ENCODE data around the gene ATP2C2. TPM values are rescaled to one million over a fixed set of nuclear protein-coding genes. Genes with fewer than 3 reads are reported as not detected.

Gene ATP2C2
- polyA plus RNA-seq, 1 donor (not counting 4 experiments of a cell fraction or from before 2014, with no cell fraction given): 0.96 TPM

DNA sequence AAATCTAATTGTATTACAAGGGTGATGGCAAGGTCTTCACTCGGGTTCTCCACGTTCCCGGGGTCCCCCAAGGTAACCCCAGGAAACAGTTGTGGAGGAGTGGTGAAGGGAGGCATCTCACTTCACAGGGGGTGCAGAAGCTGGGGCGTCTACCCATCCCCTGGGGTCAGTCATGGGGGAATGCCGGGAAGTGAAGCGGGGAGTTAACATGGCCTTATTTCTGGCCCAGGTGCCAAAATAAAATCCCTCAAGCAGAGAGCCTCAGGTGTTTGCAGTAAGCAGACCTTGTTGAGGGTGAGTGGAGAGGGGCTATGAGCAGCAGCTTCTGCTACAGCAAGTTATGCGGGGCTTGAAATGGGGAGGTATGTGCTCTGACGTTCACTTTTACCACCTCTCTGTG lies 9.0 kb upstream of the ATP2C2 start:
- no peak overlapping the region for H3K4me2 ChIP-seq (ENCODE audit: control insufficient read depth, extremely low read depth, insufficient read depth, low read depth, low read length)
- H3K9me1 ChIP-seq (ENCODE audit: control insufficient read depth, extremely low read depth, insufficient read depth, low read length): no peaks in the 10 kb centered on the region
- no peak for FAIRE-seq
- H3K79me2 ChIP-seq (ENCODE audit: control insufficient read depth, insufficient read depth, low read length): no peaks in the 10 kb centered on the region
- dilution Hi-C loops (cut with MboI; ENCODE audit: extremely low pct_ligation_motif_present, low sequenced_read_pairs): no loop called here
- peaks cover 18% of the 10 kb centered on the region for H3K27me3 ChIP-seq (ENCODE audit: control insufficient read depth, extremely low read depth, insufficient read depth, low read length)
- H3K9me3 ChIP-seq (ENCODE audit: control insufficient read depth, low read depth, low read length): no peaks in the 10 kb centered on the region
- no peak overlapping the region for H2AFZ ChIP-seq (ENCODE audit: control insufficient read depth, low read length)
- no peak overlapping the region for H3K27ac ChIP-seq (ENCODE audit: control insufficient read depth, insufficient read depth, low read length)
- no peak overlapping the region for H3K9ac ChIP-seq (ENCODE audit: control insufficient read depth, extremely low read depth, insufficient read depth, low read length)
- no peak overlapping the region for H3K4me3 ChIP-seq (ENCODE audit: control insufficient read depth in 2 of 3, extremely low read depth in 1 of 3, insufficient read depth in 2 of 3, low read depth in 1 of 3, low read length in 3 of 3)
- H4K20me1 ChIP-seq (ENCODE audit: control insufficient read depth, extremely low read depth, insufficient read depth, low read length): no peaks in the 10 kb centered on the region
- no peak for DNase-seq (ENCODE audit: low read depth, low spot score)
- peaks cover 33% of the 10 kb centered on the region for H3K4me1 ChIP-seq (ENCODE audit: control insufficient read depth, extremely low read depth, insufficient read depth, low read length)
- TF ChIP-seq EZH2 (IDR thresholded peaks at IDR 0.05; ENCODE audit: low read length): no peak
- TF ChIP-seq, protein P1, sequence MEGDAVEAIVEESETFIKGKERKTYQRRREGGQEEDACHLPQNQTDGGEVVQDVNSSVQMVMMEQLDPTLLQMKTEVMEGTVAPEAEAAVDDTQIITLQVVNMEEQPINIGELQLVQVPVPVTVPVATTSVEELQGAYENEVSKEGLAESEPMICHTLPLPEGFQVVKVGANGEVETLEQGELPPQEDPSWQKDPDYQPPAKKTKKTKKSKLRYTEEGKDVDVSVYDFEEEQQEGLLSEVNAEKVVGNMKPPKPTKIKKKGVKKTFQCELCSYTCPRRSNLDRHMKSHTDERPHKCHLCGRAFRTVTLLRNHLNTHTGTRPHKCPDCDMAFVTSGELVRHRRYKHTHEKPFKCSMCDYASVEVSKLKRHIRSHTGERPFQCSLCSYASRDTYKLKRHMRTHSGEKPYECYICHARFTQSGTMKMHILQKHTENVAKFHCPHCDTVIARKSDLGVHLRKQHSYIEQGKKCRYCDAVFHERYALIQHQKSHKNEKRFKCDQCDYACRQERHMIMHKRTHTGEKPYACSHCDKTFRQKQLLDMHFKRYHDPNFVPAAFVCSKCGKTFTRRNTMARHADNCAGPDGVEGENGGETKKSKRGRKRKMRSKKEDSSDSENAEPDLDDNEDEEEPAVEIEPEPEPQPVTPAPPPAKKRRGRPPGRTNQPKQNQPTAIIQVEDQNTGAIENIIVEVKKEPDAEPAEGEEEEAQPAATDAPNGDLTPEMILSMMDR (optimal IDR thresholded peaks at IDR 0.05 in 1 of 3, IDR thresholded peaks at IDR 0.05 in 1 of 3, conservative IDR thresholded peaks at IDR 0.05 in 1 of 3; ENCODE audit: extremely low read depth in 1 of 3, insufficient read depth in 2 of 3, low read length in 3 of 3): no peak
- no peaks in the 10 kb centered on the region for H3K36me3 ChIP-seq (ENCODE audit: control insufficient read depth in 2 of 2, extremely low read depth in 1 of 2, insufficient read depth in 2 of 2, low read length in 2 of 2)

DNA sequence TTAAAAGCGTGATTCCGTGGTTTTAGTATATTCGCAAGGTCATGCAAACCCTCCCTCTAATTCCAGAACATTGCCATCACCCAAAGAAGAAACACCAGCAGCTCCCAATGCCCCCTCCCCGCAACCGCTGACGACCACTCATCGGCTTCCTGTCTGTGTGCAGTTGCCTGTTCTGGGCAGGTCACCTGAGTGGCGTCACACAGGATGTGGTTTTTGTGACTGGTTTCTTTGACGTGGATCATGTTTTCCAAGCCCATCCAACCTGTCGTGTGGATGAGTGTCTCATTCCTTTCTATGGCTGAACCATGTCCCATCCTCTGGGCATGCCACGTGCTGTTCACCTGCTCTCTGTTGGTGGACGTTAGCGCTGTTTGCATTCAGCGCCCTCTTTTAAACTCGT lies 8.2 kb upstream of the ATP2C2 start:
- no peak overlapping the region for H3K9ac ChIP-seq (ENCODE audit: control insufficient read depth, extremely low read depth, insufficient read depth, low read length)
- no peak overlapping the region for H2AFZ ChIP-seq (ENCODE audit: control insufficient read depth, low read length)
- FAIRE-seq: peak; percentile 46
- DNase-seq (ENCODE audit: low read depth, low spot score): no peak
- H3K27me3 ChIP-seq (ENCODE audit: control insufficient read depth, extremely low read depth, insufficient read depth, low read length): peaks cover 13% of the 10 kb centered on the region
- no peak overlapping the region for H3K27ac ChIP-seq (ENCODE audit: control insufficient read depth, insufficient read depth, low read length)
- peaks cover 29% of the 10 kb centered on the region for H3K4me1 ChIP-seq (ENCODE audit: control insufficient read depth, extremely low read depth, insufficient read depth, low read length)
- TF ChIP-seq, protein P1 (optimal IDR thresholded peaks at IDR 0.05 in 1 of 3, IDR thresholded peaks at IDR 0.05 in 1 of 3, conservative IDR thresholded peaks at IDR 0.05 in 1 of 3; ENCODE audit: extremely low read depth in 1 of 3, insufficient read depth in 2 of 3, low read length in 3 of 3): no peak
- TF ChIP-seq EZH2 (IDR thresholded peaks at IDR 0.05; ENCODE audit: low read length): no peak
- H3K4me2 ChIP-seq (ENCODE audit: control insufficient read depth, extremely low read depth, insufficient read depth, low read depth, low read length): no peak overlapping the region
- no peaks in the 10 kb centered on the region for H3K9me3 ChIP-seq (ENCODE audit: control insufficient read depth, low read depth, low read length)
- H3K4me3 ChIP-seq (ENCODE audit: control insufficient read depth in 2 of 3, extremely low read depth in 1 of 3, insufficient read depth in 2 of 3, low read depth in 1 of 3, low read length in 3 of 3): no peak overlapping the region
- H3K9me1 ChIP-seq (ENCODE audit: control insufficient read depth, extremely low read depth, insufficient read depth, low read length): no peaks in the 10 kb centered on the region
- dilution Hi-C loops (cut with MboI; ENCODE audit: extremely low pct_ligation_motif_present, low sequenced_read_pairs): no loop called here
- H4K20me1 ChIP-seq (ENCODE audit: control insufficient read depth, extremely low read depth, insufficient read depth, low read length): no peaks in the 10 kb centered on the region
- no peaks in the 10 kb centered on the region for H3K36me3 ChIP-seq (ENCODE audit: control insufficient read depth in 2 of 2, extremely low read depth in 1 of 2, insufficient read depth in 2 of 2, low read length in 2 of 2)
- no peaks in the 10 kb centered on the region for H3K79me2 ChIP-seq (ENCODE audit: control insufficient read depth, insufficient read depth, low read length)
